Measurements from ENCODE around the gene ZNF18. TPM values are rescaled to one million over a fixed set of nuclear protein-coding genes. Genes with fewer than 3 reads are reported as not detected.
"Not testable (repeated sequence)": the region's sequence is repeated elsewhere in the genome, so short reads cannot be mapped to it uniquely, and the experiment has no call there.

ZNF18 gene
- total and polyA plus RNA-seq, 2 donors (not counting 3 experiments of a cell fraction or from before 2014, with no cell fraction given) = 2.3 to 5.8 TPM

DNA sequence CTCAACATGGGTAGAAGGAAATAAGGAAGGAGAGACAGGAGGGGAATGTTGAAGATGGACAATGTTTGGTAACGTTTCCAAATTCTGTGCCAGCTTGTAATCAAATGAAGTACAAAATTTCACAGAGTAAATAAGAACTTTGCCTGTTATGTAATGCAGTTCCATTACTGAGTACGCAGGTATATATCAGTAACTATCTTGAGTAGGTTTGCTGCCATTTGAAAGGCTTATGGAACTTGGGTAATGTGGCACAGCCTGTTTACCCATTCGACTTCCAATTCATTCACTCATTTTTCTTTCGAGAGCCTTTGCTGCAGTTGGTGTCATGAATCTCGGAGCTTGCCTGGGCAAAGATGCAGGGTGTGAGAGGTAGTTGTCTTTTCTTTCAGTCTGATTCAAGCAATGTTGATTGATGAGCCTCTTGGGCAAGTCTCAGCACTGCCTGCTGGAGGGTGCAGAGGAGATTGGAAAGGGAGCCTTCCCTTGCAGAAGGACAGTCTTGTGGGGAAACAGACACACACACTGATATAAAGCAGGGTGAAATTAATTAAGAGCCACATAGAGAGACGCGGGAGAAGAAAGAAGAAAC, 53.4 kb downstream of the ZNF18 start:
- no peaks in the 10 kb centered on the region for H4K20me1 ChIP-seq (replicated peaks; ENCODE audit: control insufficient read depth, extremely low read depth, insufficient read depth, low read length)
- ChIA-PET POLR2A (no interaction called here), CTCF (interaction anchor here (1.4 kb wide), 1 partner anchor 8 kb away, joined by 3 read pairs; no protein-coding TSS in a partner anchor)
- H3K9me1 ChIP-seq (replicated peaks; ENCODE audit: control insufficient read depth, extremely low read depth, insufficient read depth, low read length) = no peaks in the 10 kb centered on the region
- no TSS peak for BruUV-seq (replicated peaks)
- H3K4me3 ChIP-seq (replicated peaks in 1 of 3; ENCODE audit: insufficient read depth in 1 of 3, low read depth in 1 of 3, low read length in 3 of 3) = no peak overlapping the region
- dilution Hi-C loops (cut with MboI; ENCODE audit: extremely low pct_ligation_motif_present, low sequenced_read_pairs) = no loop called here
- intact Hi-C loops (cut with micrococcal nuclease) = no loop called here
- TF ChIP-seq, protein P1, sequence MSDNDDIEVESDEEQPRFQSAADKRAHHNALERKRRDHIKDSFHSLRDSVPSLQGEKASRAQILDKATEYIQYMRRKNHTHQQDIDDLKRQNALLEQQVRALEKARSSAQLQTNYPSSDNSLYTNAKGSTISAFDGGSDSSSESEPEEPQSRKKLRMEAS (IDR thresholded peaks at IDR 0.05; ENCODE audit: insufficient read depth, insufficient read length) = no peak
- TF ChIP-seq, protein P2, sequence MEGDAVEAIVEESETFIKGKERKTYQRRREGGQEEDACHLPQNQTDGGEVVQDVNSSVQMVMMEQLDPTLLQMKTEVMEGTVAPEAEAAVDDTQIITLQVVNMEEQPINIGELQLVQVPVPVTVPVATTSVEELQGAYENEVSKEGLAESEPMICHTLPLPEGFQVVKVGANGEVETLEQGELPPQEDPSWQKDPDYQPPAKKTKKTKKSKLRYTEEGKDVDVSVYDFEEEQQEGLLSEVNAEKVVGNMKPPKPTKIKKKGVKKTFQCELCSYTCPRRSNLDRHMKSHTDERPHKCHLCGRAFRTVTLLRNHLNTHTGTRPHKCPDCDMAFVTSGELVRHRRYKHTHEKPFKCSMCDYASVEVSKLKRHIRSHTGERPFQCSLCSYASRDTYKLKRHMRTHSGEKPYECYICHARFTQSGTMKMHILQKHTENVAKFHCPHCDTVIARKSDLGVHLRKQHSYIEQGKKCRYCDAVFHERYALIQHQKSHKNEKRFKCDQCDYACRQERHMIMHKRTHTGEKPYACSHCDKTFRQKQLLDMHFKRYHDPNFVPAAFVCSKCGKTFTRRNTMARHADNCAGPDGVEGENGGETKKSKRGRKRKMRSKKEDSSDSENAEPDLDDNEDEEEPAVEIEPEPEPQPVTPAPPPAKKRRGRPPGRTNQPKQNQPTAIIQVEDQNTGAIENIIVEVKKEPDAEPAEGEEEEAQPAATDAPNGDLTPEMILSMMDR (IDR thresholded peaks at IDR 0.05; ENCODE audit: extremely low read depth in 1 of 2, insufficient read depth in 1 of 2, low read depth in 1 of 2, low read length in 2 of 2) = no peak
- TF ChIP-seq POLR2AphosphoS5 (IDR thresholded peaks at IDR 0.05; ENCODE audit: insufficient read depth, low read depth, low read length) (no peak), EZH2 (IDR thresholded peaks at IDR 0.05; ENCODE audit: borderline replicate concordance, low read depth, low read length, severe bottlenecking) (no peak), JUN (IDR thresholded peaks at IDR 0.05; ENCODE audit: borderline replicate concordance, insufficient read depth, insufficient read length, low read depth) (no peak), POLR2A (IDR thresholded peaks at IDR 0.05; ENCODE audit: low read depth, low read length) (no peak), GATA2 (IDR thresholded peaks at IDR 0.05; ENCODE audit: insufficient read depth, insufficient read length, low read depth, low read length) (no peak), MYC (IDR thresholded peaks at IDR 0.05; ENCODE audit: low read depth, low read length) (no peak), FOS (IDR thresholded peaks at IDR 0.05; ENCODE audit: borderline replicate concordance, insufficient read depth, low read length) (no peak)
- no peaks in the 10 kb centered on the region for H3K36me3 ChIP-seq (ENCODE audit: control insufficient read depth in 2 of 2, extremely low read depth in 1 of 2, insufficient read depth in 2 of 2, low read length in 2 of 2)
- no peaks in the 10 kb centered on the region for H3K27me3 ChIP-seq (ENCODE audit: control insufficient read depth in 2 of 2, insufficient read depth in 2 of 2, low read length in 2 of 2)
- FAIRE-seq (no peak), DNase-seq (ENCODE audit: low read depth, low spot score) (no peak)
- H3K9ac ChIP-seq (replicated peaks; ENCODE audit: extremely low read depth, insufficient read depth, low read length) = no peak overlapping the region
- H3K4me1 ChIP-seq (ENCODE audit: control insufficient read depth, extremely low read depth, insufficient read depth, low read length) = no peaks in the 10 kb centered on the region
- no peaks in the 10 kb centered on the region for H3K79me2 ChIP-seq (ENCODE audit: control insufficient read depth, insufficient read depth, low read length)
- H3K9me3 ChIP-seq (replicated peaks; ENCODE audit: control insufficient read depth, insufficient read depth, low read length) = no peaks in the 10 kb centered on the region
- H3K27ac ChIP-seq (ENCODE audit: insufficient read depth, low read depth, low read length) = no peak overlapping the region
- H2AFZ ChIP-seq (ENCODE audit: low read depth, low read length) = no peak overlapping the region
- H3K4me2 ChIP-seq (ENCODE audit: insufficient read depth, low read length) = no peak overlapping the region

DNA sequence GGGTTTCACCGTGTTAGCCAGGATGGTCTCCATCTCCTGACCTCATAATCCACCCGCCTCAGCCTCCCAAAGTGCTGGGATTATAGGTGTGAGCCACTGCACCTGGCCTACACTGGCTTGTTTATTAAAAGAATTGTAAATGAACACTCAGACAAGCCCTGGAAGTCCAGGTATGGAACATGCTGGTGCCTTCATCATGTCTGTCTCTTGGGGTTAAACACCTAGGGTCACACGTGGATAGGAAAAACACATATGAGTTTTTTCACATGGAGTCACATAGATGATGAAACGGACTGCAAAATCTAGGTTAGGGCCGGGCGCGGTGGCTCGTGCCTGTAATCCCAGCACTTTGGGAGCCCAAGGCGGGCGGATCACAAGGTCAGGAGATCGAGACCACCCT, 54.2 kb downstream of the ZNF18 start:
- FAIRE-seq; dilution Hi-C loops (cut with MboI; ENCODE audit: extremely low pct_ligation_motif_present, low sequenced_read_pairs); H3K9me1 ChIP-seq (replicated peaks; ENCODE audit: control insufficient read depth, extremely low read depth, insufficient read depth, low read length); BruUV-seq (replicated peaks); DNase-seq (ENCODE audit: low read depth, low spot score); H3K36me3 ChIP-seq (ENCODE audit: control insufficient read depth in 2 of 2, extremely low read depth in 1 of 2, insufficient read depth in 2 of 2, low read length in 2 of 2); H3K4me2 ChIP-seq (ENCODE audit: insufficient read depth, low read length); H3K4me3 ChIP-seq (replicated peaks in 1 of 3; ENCODE audit: insufficient read depth in 1 of 3, low read depth in 1 of 3, low read length in 3 of 3); H3K9ac ChIP-seq (replicated peaks; ENCODE audit: extremely low read depth, insufficient read depth, low read length); H3K9me3 ChIP-seq (replicated peaks; ENCODE audit: control insufficient read depth, insufficient read depth, low read length); intact Hi-C loops (cut with micrococcal nuclease); H3K79me2 ChIP-seq (ENCODE audit: control insufficient read depth, insufficient read depth, low read length); H3K4me1 ChIP-seq (ENCODE audit: control insufficient read depth, extremely low read depth, insufficient read depth, low read length); H2AFZ ChIP-seq (ENCODE audit: low read depth, low read length); CTCF ChIA-PET; H3K27ac ChIP-seq (ENCODE audit: insufficient read depth, low read depth, low read length); POLR2A ChIA-PET; H4K20me1 ChIP-seq (replicated peaks; ENCODE audit: control insufficient read depth, extremely low read depth, insufficient read depth, low read length); H3K27me3 ChIP-seq (ENCODE audit: control insufficient read depth in 2 of 2, insufficient read depth in 2 of 2, low read length in 2 of 2): not testable (repeated sequence)
